Measurements from ENCODE around the gene RNPEP.
"Not testable (repeated sequence)": the region's sequence is repeated elsewhere in the genome, so short reads cannot be mapped to it uniquely, and the experiment has no call there.

RNPEP gene, protein sequence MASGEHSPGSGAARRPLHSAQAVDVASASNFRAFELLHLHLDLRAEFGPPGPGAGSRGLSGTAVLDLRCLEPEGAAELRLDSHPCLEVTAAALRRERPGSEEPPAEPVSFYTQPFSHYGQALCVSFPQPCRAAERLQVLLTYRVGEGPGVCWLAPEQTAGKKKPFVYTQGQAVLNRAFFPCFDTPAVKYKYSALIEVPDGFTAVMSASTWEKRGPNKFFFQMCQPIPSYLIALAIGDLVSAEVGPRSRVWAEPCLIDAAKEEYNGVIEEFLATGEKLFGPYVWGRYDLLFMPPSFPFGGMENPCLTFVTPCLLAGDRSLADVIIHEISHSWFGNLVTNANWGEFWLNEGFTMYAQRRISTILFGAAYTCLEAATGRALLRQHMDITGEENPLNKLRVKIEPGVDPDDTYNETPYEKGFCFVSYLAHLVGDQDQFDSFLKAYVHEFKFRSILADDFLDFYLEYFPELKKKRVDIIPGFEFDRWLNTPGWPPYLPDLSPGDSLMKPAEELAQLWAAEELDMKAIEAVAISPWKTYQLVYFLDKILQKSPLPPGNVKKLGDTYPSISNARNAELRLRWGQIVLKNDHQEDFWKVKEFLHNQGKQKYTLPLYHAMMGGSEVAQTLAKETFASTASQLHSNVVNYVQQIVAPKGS

DNA sequence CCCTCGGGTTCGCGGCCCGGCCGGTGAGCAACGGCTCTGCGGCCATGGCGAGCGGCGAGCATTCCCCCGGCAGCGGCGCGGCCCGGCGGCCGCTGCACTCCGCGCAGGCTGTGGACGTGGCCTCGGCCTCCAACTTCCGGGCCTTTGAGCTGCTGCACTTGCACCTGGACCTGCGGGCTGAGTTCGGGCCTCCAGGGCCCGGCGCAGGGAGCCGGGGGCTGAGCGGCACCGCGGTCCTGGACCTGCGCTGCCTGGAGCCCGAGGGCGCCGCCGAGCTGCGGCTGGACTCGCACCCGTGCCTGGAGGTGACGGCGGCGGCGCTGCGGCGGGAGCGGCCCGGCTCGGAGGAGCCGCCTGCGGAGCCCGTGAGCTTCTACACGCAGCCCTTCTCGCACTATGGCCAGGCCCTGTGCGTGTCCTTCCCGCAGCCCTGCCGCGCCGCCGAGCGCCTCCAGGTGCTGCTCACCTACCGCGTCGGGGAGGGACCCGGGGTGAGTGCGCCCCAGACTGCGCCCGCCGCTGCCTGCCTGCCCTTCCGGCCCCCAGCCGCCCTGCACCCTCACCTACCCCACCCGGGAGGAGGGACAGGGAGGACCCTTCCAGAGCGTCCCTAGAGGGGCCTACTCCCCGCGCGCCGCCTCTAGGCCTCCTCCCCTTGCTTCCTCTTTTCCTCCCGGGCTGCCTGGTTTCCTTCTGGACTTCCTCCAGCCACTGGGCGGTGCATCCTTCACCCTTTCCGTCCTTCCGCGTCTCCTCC is at the start of gene RNPEP:
TSS of gene RNPEP (plus strand) at position 26 of the 757 bp plus-strand sequence. CDS start at position 45, 19 bp downstream.
- peak; percentile 64 for DNase-seq

DNA sequence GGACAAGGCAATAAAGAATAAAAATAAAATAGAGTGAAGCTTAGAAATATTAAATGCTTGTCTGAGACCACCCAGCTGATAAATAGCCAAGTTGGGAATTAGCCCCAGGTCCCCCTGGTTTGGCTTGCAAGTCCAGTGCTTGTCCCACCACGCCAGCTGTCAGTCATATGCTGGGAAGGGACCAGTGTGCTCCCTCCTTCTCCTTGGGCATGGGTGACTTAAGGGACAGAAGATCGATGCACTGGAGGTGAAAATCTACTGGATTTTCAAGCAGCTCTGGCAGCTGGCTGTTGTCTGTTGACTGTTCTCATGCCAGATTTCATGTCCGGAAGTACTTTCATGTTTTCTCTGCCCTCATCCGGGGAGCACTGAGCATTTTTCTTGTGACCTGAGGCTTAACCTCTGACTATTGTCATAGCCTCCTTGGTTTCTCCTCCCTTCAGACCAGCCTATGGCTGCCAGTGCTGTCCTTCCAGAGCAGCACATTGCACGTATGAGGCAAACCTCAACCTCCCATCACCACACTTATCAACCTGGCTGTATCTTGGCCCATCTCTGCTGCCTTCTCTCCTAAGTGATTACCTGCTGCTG is 48.5 kb upstream of the RNPEP start:
- DNase-seq: no peak

DNA sequence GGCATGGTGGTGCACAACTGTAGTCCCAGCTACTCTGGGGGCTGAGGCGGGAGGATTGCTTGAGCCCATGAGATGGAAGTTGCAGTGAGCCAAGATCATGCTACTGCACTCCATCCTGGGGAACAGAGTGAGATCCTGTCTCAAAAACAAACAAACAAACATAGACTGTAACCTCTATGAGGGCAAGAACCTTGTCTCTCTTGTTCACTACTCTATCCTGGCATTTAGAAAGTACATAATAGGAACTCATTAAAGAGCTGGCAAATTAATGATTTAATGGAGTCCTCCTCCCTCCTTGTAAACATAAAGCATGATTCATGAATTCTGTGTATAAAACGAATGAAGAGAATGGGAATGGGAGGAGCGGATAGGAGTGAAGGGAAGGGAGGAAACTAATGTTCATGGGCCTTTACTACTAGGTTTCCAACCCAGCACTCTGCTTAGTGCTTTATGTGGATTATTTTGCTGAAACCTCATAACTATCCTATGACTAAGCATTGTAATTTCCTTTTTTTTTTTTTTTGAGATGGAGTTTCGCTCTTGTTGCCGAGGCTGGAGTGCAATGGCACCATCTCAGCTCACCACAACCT is 44.7 kb upstream of the RNPEP start:
- no peak for DNase-seq

DNA sequence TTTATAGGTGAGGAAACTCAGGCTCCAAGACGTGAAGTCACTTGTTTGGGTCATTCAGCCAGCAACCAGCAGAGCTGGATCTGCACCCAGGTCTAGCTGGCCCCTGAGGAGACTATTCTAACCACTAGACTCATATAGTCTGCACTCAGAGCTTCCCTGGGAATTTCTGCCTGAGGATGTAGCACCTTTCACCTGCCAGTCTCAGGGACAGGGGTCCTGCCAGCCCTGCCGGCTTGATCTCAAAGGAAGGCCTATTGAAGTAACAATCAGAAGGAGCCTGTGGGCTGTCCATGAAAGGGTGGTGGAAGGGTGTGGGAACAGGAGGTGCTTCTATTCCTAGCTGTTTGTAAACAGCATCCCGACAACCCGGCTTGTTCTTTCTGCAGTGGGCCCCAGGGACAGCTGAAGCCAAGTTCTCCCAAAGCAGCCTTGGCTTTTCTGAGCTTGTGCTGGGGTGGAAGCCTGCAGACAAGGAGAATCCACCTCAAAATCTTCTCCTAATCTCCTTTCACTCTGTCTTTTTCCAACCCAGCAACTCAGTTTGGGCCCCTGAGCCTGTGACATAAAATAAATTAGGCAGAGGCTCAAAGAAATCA is 43.9 kb upstream of the RNPEP start:
- DNase-seq: no peak

DNA sequence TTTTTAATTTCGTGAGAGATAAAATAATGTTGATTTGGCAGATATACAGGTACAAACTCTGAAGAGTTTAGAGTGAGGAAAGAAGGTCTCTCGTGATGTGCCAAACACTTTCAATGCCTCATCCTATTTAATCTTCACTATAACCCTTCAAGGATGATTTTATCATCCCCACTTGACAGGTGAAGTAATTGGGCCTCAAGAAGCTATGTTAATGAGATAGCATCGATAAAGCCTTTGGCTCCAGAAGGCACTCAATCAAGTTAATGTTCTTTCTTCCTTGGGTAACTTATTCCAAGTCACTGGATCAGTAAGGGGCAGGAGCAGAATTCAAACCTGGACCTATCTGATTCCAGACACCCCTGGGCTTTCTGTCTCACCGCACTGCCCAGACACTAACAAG is 43.3 kb upstream of the RNPEP start:
- DNase-seq: no peak

DNA sequence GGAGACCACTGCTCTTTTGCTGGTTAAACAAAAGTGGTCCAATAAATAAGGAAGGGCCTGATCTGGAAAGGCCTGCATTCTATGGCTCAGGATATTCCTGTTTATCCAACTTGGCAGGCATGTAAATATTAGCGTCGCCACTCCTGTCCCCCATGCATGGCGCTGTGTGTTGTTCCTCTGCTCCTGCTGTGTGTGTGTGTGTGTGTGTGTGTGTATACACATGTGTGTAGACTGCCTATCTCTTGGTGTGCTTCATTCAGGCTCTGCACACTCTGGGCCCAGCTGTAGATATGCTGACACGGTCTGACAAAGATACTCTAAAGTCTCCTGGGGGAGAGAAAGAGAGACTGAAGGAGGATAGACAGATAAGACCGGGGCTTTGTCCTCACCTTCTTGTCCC is 42.9 kb upstream of the RNPEP start:
- DNase-seq: no peak

DNA sequence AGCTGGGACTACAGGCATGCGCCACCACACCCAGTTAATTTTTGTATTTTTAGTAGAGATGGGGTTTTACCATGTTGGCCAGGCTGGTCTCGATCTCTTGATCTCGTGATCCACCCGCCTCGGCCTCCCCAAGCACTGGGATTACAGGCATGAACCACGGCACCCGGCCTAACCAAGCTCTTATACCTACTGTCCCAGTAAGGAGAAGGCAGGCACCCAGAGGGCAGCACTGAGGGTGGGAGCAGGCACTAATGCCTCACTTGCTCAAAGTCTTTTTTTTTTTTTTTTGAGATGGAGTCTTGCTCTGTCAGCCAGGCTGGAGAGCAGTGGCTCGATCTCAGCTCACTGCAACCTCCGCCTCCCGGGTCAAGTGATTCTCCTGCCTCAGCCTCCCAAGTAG is 42.1 kb upstream of the RNPEP start:
- not testable (repeated sequence) for DNase-seq

DNA sequence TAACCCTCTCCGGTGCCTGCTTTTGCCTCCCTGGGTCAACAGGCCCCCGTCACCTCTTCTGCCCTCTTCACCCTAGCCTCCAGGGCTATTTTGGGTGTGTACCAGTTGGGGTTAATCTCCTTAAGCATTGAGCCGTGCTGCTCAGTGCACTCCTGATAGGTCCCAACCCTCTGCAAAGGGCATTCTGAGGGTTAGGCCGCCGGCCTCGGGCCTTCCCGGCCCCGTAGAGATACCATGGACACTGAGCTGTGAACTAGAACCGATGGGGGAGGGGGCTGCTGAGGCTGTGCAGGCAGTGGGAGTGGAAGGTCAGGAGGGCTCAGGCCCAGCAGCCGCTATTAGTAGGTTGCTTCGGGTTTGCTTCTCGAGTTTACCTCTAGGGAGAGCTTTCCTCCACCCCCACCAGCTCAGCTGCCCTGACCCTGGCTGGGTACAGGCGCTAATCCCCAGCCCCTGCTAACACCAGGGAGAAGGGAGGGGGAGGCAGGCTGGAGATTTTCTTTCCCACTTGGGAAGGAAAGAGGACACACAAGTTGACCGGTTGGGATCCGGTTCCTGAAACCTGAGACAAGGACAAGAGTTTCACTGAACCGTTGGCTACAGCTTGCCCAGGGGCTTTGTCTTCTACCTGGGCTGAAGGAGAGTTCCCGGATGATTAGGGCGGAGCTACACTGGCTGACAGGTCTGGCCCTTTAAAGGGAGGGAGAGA is 40.9 kb upstream of the RNPEP start:
- DNase-seq: peak; percentile 29

DNA sequence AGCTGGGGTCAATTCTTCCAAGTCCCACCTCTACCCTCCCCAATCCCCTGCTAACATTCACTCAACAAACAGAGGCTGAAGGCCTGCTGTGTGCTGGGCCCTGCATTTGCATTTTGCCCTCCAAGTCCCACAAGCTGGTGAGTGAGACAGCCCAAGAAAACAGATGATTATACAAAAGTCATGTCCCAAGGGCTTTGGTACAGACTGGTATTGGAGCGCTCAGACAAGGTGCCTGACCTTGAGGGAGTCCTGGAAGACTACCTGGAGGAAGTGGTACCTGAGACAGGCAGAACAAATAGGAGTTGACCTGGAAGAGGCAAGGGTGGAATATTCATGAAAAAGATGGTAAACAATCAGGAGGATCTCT is 40.3 kb upstream of the RNPEP start:
- DNase-seq: no peak

DNA sequence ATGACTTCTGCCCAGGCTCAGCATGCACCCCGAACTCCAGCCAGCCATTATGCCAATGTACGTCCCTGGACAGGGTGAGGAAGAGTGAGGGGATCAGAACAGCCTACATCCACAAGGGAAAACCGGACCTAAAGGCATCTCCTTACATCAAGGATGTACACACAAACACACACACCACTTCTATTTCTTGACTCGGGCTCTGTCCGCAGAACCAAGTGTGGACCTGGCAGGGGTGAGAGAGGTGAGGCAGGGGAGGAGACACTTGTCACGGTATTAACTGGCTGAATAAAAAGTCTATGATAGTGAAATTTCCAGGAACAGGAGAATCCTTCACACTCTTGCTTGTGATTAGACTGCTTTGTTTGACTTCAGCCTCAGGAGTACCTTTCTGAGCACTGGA is 38.4 kb upstream of the RNPEP start:
- DNase-seq: no peak

DNA sequence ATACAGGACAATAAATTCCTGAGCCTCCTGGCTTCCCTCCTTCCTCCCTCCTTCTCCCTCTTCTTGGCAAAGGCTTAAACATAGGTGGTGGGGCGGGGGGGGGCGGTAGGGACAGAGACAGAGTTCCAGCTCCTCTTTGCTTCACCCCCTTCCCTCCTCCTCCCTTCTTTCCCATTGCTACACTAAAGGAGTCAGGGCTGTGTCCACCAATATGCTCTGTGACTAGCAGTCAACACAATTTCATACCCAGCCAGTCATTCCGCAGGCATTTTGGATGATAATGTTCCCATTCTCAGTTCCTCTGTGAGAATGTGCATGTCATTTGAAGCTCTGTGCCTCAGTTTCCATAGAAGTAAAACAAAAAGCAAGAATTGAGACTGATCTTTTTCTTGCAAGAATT is 37.8 kb upstream of the RNPEP start:
- DNase-seq: no peak

DNA sequence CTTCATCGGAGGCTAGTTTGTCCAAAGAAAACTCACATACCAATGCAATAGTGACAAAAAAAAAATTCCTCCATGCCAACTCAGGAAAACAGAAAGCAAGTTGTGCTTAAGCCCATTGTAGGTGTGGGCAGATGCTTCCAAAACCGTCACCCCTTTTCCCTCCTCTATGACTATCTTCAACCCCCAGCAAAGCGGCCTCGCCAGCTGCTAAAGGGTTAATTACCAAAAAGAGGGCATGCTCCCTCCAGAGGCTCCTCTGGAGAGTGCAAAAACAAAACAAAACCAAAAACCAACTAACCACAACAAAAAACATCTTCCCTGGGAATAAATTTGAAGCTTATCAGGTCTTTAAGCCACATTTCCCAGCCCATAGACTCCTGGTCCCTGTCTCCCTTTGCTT is 37.3 kb upstream of the RNPEP start:
- no peak for DNase-seq

DNA sequence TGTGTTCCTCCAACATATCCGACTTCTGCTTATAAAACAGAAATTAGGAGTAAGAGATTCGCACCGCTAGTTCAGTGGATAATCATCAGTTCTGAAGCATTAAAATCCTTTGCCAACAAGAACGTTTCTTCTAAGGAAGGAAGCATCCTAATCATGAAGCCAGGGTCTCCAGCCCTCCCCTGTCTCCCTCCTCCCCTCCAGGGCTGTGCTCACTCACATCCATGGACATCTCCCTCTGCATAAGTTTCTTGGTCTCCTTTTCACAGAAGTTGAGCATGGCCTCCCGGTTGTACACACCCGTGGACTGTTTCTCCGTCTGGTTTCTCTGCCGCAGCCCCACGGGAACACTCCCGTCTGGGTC is 36.6 kb upstream of the RNPEP start:
- DNase-seq: no peak

DNA sequence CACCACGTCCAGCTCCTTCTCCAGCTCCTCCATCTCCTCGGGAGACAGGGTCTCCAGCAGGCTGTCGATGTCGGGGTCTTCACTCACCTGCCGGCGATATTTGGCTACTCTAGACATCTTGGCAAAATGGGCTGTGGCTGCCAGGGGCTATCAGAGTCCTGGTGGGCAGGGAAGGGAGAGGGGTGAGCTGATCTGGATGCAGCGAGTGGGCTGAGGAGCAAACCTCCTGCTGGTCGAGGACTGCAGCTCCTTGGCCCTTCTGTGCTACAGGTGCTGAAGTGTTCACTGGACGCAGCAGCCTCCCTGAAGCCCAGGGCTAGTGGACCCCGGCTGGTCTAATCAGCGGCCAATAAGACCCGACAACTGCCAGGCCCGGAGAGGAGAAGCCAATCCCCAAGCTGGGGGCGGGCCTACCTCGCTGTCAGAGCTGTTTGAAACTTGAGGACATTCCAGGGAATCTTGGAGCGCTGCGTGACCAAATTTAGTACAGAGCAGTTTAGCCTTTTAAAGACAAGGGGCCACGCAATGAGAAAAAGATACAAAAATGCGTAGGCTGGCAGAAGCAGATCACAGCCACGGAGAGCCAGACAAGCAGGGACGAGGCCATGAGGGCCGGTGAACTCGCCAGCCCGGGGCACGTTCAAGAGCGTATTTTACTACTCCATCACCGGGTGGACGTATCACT is 36.1 kb upstream of the RNPEP start, which contains the start of gene LMOD1:
TSS of gene LMOD1 (minus strand) at position 325 of the 685 bp plus-strand sequence. CDS start at position 117, 208 bp downstream.
- no peak for DNase-seq

DNA sequence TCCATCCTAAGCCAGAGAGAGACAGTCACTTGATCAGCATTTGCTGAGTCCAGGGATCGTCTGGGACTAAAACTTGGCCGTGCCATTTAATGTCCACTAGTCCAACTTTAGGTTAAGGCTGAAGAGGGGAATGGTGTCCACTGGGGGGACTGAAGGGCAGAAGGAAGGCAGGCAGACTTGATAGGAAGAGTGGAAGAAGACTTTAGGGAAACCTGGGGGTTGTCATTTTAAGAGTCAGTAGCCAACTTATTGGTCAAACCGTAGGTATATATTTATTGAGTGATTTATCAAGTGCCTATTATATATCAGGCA is 34.8 kb upstream of the RNPEP start:
- DNase-seq: no peak

DNA sequence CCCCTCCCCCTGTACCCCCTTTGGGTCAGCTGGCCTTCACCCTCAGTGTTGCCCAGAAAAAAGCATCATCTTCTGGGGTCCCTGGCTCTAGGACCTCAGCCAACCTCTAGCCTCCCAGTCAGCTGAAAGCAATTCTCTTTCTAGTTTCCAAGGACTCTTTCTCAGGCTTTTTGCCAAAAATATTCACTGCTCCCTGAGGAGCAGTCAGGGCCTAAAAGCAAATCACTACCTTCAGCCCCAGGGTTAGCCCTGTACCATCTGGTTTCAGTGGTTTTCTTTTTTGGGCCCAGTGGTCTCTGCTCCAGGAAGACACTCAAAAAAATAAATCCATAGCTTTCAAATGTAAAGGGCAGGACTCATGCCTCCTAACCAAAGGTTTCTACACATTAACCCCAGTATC is 33.0 kb upstream of the RNPEP start:
- DNase-seq: no peak

DNA sequence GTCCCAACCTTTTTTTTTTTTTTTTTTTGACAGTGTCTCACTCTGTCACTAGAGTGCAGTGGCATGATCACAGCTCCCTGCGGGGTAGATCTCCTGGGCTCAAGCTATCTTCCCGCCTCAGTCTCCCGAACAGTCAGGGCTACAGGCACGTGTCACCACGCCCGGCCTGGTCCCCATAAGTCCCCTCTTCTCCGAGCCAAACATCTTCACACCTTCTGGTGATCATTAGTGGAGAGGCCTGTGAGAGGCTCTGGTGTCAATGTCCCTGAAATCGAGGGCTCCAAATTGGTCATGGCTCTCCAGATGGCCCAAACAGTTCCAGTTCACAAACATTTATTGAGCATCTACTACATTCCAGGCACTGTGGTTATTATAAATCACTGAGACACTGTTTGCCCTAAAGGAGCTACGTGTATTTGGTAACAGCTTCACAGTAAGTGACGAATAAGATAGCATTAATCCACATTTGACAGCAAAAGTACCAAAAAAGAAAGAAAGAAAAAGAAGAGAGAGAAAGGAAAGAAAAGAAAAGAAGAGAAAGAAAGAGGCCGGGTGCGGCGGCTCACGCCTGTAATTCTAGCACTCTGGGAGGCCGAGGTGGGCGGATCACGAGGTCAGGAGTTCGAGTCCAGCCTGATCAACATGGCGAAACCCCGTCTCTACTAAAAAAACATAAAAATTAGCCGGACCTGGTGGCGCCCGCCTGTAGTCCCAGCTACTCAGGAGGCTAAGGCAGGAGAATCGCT is 28.0 kb upstream of the RNPEP start:
- no peak for DNase-seq

DNA sequence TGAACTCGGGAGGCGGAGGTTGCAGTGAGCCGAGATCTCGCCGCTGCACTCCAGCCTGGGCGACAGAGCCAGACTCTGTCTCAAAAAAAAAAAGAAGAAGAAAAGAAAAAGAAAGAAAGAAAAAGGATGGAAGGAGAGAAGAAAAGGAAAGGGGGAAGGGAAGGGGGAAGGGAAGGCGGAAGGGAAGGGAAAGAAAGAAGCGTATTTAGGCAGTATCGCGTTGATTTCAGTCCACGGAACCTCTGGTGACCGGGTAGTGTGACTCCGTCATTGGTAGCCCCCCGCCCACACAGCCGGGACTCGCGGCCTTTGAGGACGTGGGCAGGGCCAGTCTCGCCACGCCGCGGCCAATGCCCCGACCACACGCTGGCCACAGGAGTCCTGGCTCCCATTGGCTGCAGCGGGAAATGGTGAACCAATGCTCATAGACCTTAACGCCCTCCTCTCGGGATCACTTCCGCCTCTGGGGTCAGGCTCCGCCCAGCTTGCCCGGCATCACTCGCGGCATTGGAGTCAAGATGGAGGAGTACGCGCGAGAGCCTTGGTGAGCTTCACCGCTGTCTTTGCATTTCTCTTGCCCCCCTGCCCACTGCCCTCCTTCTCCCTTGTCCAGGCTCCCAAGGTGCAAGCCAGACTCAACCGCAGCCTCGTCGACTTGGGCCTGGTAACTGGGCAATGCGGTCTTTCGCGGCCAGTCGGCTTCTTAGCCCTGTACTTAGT is 27.3 kb upstream of the RNPEP start, which contains the start of gene TIMM17A:
TSS of gene TIMM17A (plus strand) at position 495 of the 720 bp plus-strand sequence. CDS start at position 519, 24 bp downstream.
- DNase-seq: peak; percentile 98

DNA sequence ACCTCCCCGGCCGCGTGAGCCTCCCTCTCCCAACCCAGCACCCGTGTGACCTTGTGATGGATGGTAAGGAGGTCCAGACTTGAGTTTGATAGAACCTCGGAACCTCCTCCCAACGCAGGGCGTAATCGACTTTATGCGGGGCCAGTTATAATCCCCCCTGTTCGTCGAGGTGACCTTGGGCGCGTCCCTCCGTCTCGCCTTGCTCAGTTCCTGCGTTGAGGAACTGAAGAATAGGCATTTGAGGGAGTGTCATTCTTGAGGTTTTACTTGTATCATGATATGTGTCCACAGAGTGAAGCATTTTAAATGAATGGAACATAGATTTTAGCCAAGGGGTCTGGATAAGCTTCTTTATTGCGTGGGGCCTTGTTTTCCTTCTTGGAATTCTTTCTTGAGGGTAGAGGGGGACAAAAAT is 26.7 kb upstream of the RNPEP start:
- DNase-seq: no peak

DNA sequence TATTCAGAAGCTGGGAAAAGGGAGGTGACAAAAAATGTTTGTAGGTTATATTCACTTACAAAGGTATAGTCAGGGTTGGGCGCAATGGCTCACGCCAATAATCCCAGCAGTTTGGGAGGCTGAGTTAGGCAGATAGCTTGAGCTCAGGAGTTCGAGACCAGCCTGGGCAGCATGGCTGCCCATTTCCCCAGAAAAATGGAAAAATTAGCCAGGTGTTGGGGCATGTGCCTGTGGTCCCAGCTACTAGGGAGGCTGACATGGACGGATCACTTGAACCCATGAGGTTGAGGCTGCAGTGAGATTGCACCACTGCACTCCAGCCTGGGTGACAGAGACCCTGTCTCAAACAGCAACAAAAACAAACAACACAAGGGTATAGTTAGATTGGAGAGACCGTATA is 24.1 kb upstream of the RNPEP start:
- DNase-seq: no peak
